GM12891 (cell line): ENCODE measurements around the gene ZNF598.

Source experiments
- POLR2A ChIP-seq: IDR thresholded peaks from 2 replicates; pipeline ENCODE4 v1.6.1; 2011; ENCODE audit warnings: low read depth, low read length, control low read depth
- POLR2AphosphoS5 ChIP-seq: IDR thresholded peaks from 2 replicates; pipeline ENCODE4 v1.6.1; 2011; ENCODE audit warnings: low read depth, low read length, control low read depth
- SPI1 ChIP-seq: IDR thresholded peaks from 2 replicates; pipeline ENCODE4 v1.6.1; 2011; ENCODE audit warnings: low read depth, low read length, control low read depth

- TF ChIP-seq POLR2A (no peak), POLR2AphosphoS5 (no peak), SPI1 (no peak)
Observed at GRCh38 chr16:1993731-1994131, 15.9 kb downstream of the ZNF598 start.
